GM23338 (cell line): ENCODE data around the gene MMP26. TPM values are rescaled to one million over a fixed set of nuclear protein-coding genes. Genes with fewer than 3 reads are reported as not detected.

Experiments
- ATAC-seq: fragments of 200-7000 bp; cut with Tn5 transposase; 3 replicates; pipeline ENCODE4 v1.9.1; 2020
- DNase-seq: peaks from one replicate; pipeline ENCODE4 v3.0.0-alpha.2; 2015; ENCODE audit warnings: low spot score
- H2AFZ ChIP-seq: fragments of 200-600 bp; sonication (generic); 2 replicates; pipeline ENCODE4 v1.8.0; 2016; ENCODE audit warnings: antibody characterized with exemption, mild to moderate bottlenecking, moderate library complexity
- H3F3A ChIP-seq: fragments of 200-600 bp; sonication (generic); replicated peaks from 2 replicates; pipeline ENCODE4 v1.8.0; 2017; ENCODE audit warnings: antibody characterized with exemption, mixed run types, low read depth
- H3K27ac ChIP-seq: fragments of 200-600 bp; sonication (generic); 2 replicates; pipeline ENCODE4 v1.6.1; 2016; ENCODE audit warnings: low read depth
- H3K27me3 ChIP-seq: fragments of 200-600 bp; sonication (generic); 2 replicates; pipeline ENCODE4 v1.8.0; 2016; ENCODE audit warnings: mild to moderate bottlenecking, mixed run types, moderate library complexity; ENCODE audit not compliant: insufficient read depth
- H3K36me3 ChIP-seq: fragments of 200-600 bp; sonication (generic); 2 replicates; pipeline ENCODE4 v1.8.0; 2016; ENCODE audit warnings: mild to moderate bottlenecking; ENCODE audit not compliant: insufficient read depth
- H3K4me1 ChIP-seq: fragments of 200-600 bp; sonication (generic); 2 replicates; pipeline ENCODE4 v1.8.0; 2016; ENCODE audit warnings: mild to moderate bottlenecking, moderate library complexity; ENCODE audit not compliant: insufficient read depth
- H3K4me2 ChIP-seq: fragments of 200-600 bp; sonication (generic); 2 replicates; pipeline ENCODE4 v1.7.1; 2017; ENCODE audit warnings: mixed run types
- H3K4me3 ChIP-seq: fragments of 200-600 bp; sonication (generic); 2 replicates; pipeline ENCODE4 v1.6.1; 2016; ENCODE audit warnings: mixed run types
- H3K79me2 ChIP-seq: fragments of 200-600 bp; sonication (generic); replicated peaks from 2 replicates; pipeline ENCODE4 v1.8.0; 2017; ENCODE audit warnings: mild to moderate bottlenecking; ENCODE audit not compliant: insufficient read depth
- H3K9me2 ChIP-seq: fragments of 200-600 bp; sonication (generic); 2 replicates; pipeline ENCODE4 v1.8.0; 2017; ENCODE audit not compliant: insufficient read depth
- H4K20me1 ChIP-seq: fragments of 200-600 bp; sonication (generic); replicated peaks from 2 replicates; pipeline ENCODE4 v1.8.0; 2017; ENCODE audit warnings: mild to moderate bottlenecking; ENCODE audit not compliant: insufficient read depth
- H3K27ac Mint-ChIP-seq: 2 replicates; pipeline ENCODE4 v1.8.0; 2020; ENCODE audit warnings: inconsistent platforms, mild to moderate bottlenecking, moderate library complexity, mixed read lengths
- H3K27me3 Mint-ChIP-seq: 3 replicates; pipeline ENCODE4 v1.8.0; 2022; ENCODE audit warnings: low read depth, mild to moderate bottlenecking, moderate library complexity, mixed read lengths, inconsistent platforms; ENCODE audit not compliant: insufficient read depth, poor library complexity
- H3K36me3 Mint-ChIP-seq: 3 replicates; pipeline ENCODE4 v1.8.0; 2021; ENCODE audit warnings: low read depth, mild to moderate bottlenecking, inconsistent platforms, moderate library complexity, mixed read lengths
- H3K4me1 Mint-ChIP-seq: 3 replicates; pipeline ENCODE4 v1.8.0; 2020; ENCODE audit warnings: mild to moderate bottlenecking, inconsistent platforms, mixed read lengths
- H3K4me3 Mint-ChIP-seq: 3 replicates; pipeline ENCODE4 v1.8.0; 2021; ENCODE audit warnings: moderate library complexity, mild to moderate bottlenecking, inconsistent platforms, mixed read lengths
- H3K9me3 Mint-ChIP-seq: 3 replicates; pipeline ENCODE4 v1.8.0; 2020; ENCODE audit warnings: moderate library complexity, mild to moderate bottlenecking, inconsistent platforms, mixed read lengths
- CREB1 ChIP-seq: fragments of 250-450 bp; sonication (Bioruptor Pico); IDR thresholded peaks from 2 replicates; pipeline ENCODE4 v1.5.0; 2020; ENCODE audit warnings: low read depth, mild to moderate bottlenecking, moderate library complexity
- EZH2 ChIP-seq: fragments of 200-600 bp; sonication (generic); IDR thresholded peaks from one replicate; pipeline ENCODE4 v1.8.0; 2017; ENCODE audit warnings: antibody characterized with exemption, mild to moderate bottlenecking, low read depth; ENCODE audit not compliant: unreplicated experiment
- EZH2phosphoT487 ChIP-seq: fragments of 200-600 bp; sonication (generic); IDR thresholded peaks from one replicate; pipeline ENCODE4 v1.8.1; 2018; ENCODE audit warnings: antibody characterized with exemption; ENCODE audit not compliant: unreplicated experiment
- JUNB ChIP-seq: IDR thresholded peaks from one replicate; pipeline ENCODE4 v1.6.1; 2016; ENCODE audit warnings: antibody characterized with exemption; ENCODE audit not compliant: unreplicated experiment
- NANOG ChIP-seq: IDR thresholded peaks from 2 replicates; pipeline ENCODE4 v1.6.1; 2016; ENCODE audit warnings: antibody characterized with exemption, borderline replicate concordance
- POLR2AphosphoS5 ChIP-seq: IDR thresholded peaks from 2 replicates; pipeline ENCODE4 v1.6.1; 2016; ENCODE audit warnings: antibody characterized with exemption, low read depth
- STAT1 ChIP-seq: IDR thresholded peaks from one replicate; pipeline ENCODE4 v1.6.1; 2016; ENCODE audit warnings: antibody characterized with exemption; ENCODE audit not compliant: unreplicated experiment
- ZNF114 ChIP-seq: fragments of 250-450 bp; sonication (Bioruptor Pico); IDR thresholded peaks from 2 replicates; pipeline ENCODE4 v1.5.0; 2020; ENCODE audit warnings: mild to moderate bottlenecking, moderate library complexity
- ZNF331 ChIP-seq: fragments of 250-450 bp; sonication (Bioruptor Pico); IDR thresholded peaks from 2 replicates; pipeline ENCODE4 v1.5.0; 2020; ENCODE audit warnings: low read depth, mild to moderate bottlenecking, moderate library complexity
- polyA plus RNA-seq: library from polyadenylated mRNA; unstranded; fragments of >200 nt; fragmentation: Nextera tagmentation; extraction: Ambion mirVana; gene quantifications from 2 replicates; pipeline ENCODE4 v1.2.1, GENCODE V29; 2016
- total RNA-seq: library from RNA; depleted of rRNA; stranded (reverse); fragments of >200 nt; shearing (Covaris generic); gene quantifications from 2 replicates; pipeline ENCODE4 v1.2.3, GENCODE V29; 2014
- TF ChIP-seq, protein P1 (sequence below): fragments of 250-450 bp; sonication (Bioruptor Pico); IDR thresholded peaks from 2 replicates; pipeline ENCODE4 v1.5.0; 2020; ENCODE audit warnings: mild to moderate bottlenecking, moderate library complexity
- TF ChIP-seq, protein P2 (sequence below), 2 experiments: fragments of 200-600 bp in 1 of 2; sonication (generic) in 1 of 2; conservative IDR thresholded peaks; 2 replicates each; pipeline versions ENCODE4 v1.5.1 to v1.6.1; 2016 to 2017; ENCODE audit warnings: antibody characterized with exemption in 2 of 2, low read depth in 2 of 2, mild to moderate bottlenecking in 2 of 2, moderate library complexity in 1 of 2
- TF ChIP-seq, protein P3 (sequence below): IDR thresholded peaks from 2 replicates; pipeline ENCODE4 v1.6.1; 2016; ENCODE audit warnings: antibody characterized with exemption

The MMP26 gene
- total and polyA plus RNA-seq, 2 experiments from 2014 or later, result not detected

DNA sequence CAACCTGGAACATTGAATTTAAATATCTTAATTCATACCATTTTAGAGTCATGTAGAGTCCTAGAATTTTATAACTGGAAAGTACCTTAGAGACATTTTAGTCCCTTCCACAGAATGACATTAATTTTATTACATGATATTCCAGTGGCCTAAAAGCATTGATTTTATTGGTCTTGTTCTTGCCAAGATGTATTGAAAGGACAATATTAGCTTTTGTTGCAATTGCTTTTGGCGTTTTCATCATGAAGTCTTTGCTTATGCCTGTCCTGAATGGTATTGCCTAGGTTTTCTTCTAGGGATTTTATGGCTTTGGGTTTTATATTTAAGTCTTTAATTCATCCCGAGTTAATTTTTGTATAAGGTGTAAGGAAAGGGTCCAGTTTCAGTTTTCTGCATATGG is 36.2 kb downstream of the MMP26 start:
- H3K4me1 ChIP-seq, result no peaks in the 10 kb centered on the region
- ATAC-seq (no peak), DNase-seq (no peak)
- no peaks in the 10 kb centered on the region for H3K4me1 Mint-ChIP-seq
- no peaks in the 10 kb centered on the region for H3K9me3 Mint-ChIP-seq
- H3K4me3 ChIP-seq, result no peak overlapping the region
- no peaks in the 10 kb centered on the region for H3F3A ChIP-seq
- H4K20me1 ChIP-seq, result no peaks in the 10 kb centered on the region
- no peaks in the 10 kb centered on the region for H3K36me3 Mint-ChIP-seq
- H3K27ac Mint-ChIP-seq, result no peak overlapping the region
- H3K4me3 Mint-ChIP-seq, result no peak overlapping the region
- no peak for TF ChIP-seq POLR2AphosphoS5
- H3K27ac ChIP-seq, result no peak overlapping the region
- no peaks in the 10 kb centered on the region for H3K27me3 Mint-ChIP-seq
- no peaks in the 10 kb centered on the region for H3K36me3 ChIP-seq
- no peak overlapping the region for H2AFZ ChIP-seq
- no peaks in the 10 kb centered on the region for H3K27me3 ChIP-seq
- H3K4me2 ChIP-seq, result no peak overlapping the region
- H3K79me2 ChIP-seq, result no peaks in the 10 kb centered on the region
- H3K9me2 ChIP-seq, result no peaks in the 10 kb centered on the region

DNA sequence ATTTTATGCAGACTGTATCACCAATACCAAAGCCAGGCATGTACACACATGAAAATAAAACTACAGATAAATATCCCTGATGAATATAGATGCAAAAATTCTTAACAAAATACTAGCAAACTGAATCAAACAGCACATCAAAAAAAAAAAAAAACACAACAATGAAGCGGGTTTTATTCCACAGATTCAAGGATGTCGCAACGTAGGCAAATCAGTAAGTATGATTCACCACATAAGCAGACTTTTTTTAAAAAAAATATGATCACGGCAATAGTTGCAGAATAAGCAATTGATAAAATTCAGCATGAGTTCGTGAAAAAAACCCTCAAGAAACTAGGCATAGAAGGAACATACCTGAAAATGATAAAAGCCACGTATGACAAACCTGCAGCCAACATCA is 43.9 kb downstream of the MMP26 start:
- H3K27ac Mint-ChIP-seq, result peak overlapping the region; percentile 38; the same call in 1 of the 2 replicates
- no peak for ATAC-seq
- Histone ChIP-seq H3K27ac (no peak overlapping the region), H3K4me1 (no peaks in the 10 kb centered on the region), H3K4me3 (no peak overlapping the region), H3F3A (no peaks in the 10 kb centered on the region), H3K79me2 (no peaks in the 10 kb centered on the region), H3K27me3 (no peaks in the 10 kb centered on the region), H3K36me3 (no peaks in the 10 kb centered on the region), H3K9me2 (no peaks in the 10 kb centered on the region), H4K20me1 (no peaks in the 10 kb centered on the region), H3K4me2 (no peak overlapping the region), H2AFZ (no peak overlapping the region)
- no peak for DNase-seq
- no peaks in the 10 kb centered on the region for H3K36me3 Mint-ChIP-seq
- no peaks in the 10 kb centered on the region for H3K27me3 Mint-ChIP-seq
- peaks cover 2% of the 10 kb centered on the region; the same call in 2 of the 3 replicates for H3K4me1 Mint-ChIP-seq
- no peaks in the 10 kb centered on the region for H3K9me3 Mint-ChIP-seq
- no peak overlapping the region for H3K4me3 Mint-ChIP-seq
- no peak for TF ChIP-seq STAT1
- TF ChIP-seq, protein P1, sequence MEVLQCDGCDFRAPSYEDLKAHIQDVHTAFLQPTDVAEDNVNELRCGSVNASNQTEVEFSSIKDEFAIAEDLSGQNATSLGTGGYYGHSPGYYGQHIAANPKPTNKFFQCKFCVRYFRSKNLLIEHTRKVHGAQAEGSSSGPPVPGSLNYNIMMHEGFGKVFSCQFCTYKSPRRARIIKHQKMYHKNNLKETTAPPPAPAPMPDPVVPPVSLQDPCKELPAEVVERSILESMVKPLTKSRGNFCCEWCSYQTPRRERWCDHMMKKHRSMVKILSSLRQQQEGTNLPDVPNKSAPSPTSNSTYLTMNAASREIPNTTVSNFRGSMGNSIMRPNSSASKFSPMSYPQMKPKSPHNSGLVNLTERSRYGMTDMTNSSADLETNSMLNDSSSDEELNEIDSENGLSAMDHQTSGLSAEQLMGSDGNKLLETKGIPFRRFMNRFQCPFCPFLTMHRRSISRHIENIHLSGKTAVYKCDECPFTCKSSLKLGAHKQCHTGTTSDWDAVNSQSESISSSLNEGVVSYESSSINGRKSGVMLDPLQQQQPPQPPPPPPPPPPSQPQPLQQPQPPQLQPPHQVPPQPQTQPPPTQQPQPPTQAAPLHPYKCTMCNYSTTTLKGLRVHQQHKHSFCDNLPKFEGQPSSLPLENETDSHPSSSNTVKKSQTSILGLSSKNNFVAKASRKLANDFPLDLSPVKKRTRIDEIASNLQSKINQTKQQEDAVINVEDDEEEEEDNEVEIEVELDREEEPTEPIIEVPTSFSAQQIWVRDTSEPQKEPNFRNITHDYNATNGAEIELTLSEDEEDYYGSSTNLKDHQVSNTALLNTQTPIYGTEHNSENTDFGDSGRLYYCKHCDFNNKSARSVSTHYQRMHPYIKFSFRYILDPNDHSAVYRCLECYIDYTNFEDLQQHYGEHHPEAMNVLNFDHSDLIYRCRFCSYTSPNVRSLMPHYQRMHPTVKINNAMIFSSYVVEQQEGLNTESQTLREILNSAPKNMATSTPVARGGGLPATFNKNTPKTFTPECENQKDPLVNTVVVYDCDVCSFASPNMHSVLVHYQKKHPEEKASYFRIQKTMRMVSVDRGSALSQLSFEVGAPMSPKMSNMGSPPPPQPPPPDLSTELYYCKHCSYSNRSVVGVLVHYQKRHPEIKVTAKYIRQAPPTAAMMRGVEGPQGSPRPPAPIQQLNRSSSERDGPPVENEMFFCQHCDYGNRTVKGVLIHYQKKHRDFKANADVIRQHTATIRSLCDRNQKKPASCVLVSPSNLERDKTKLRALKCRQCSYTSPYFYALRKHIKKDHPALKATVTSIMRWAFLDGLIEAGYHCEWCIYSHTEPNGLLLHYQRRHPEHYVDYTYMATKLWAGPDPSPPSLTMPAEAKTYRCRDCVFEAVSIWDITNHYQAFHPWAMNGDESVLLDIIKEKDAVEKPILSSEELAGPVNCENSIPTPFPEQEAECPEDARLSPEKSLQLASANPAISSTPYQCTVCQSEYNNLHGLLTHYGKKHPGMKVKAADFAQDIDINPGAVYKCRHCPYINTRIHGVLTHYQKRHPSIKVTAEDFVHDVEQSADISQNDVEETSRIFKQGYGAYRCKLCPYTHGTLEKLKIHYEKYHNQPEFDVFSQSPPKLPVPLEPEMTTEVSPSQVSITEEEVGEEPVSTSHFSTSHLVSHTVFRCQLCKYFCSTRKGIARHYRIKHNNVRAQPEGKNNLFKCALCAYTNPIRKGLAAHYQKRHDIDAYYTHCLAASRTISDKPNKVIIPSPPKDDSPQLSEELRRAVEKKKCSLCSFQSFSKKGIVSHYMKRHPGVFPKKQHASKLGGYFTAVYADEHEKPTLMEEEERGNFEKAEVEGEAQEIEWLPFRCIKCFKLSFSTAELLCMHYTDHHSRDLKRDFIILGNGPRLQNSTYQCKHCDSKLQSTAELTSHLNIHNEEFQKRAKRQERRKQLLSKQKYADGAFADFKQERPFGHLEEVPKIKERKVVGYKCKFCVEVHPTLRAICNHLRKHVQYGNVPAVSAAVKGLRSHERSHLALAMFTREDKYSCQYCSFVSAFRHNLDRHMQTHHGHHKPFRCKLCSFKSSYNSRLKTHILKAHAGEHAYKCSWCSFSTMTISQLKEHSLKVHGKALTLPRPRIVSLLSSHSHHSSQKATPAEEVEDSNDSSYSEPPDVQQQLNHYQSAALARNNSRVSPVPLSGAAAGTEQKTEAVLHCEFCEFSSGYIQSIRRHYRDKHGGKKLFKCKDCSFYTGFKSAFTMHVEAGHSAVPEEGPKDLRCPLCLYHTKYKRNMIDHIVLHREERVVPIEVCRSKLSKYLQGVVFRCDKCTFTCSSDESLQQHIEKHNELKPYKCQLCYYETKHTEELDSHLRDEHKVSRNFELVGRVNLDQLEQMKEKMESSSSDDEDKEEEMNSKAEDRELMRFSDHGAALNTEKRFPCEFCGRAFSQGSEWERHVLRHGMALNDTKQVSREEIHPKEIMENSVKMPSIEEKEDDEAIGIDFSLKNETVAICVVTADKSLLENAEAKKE (CRISPR knock-in tag), result no peak
- TF ChIP-seq JUNB, result no peak
- TF ChIP-seq POLR2AphosphoS5, result no peak
- no peak for TF ChIP-seq NANOG
- no peak for TF ChIP-seq ZNF114 (CRISPR knock-in tag)
- TF ChIP-seq, protein P2, sequence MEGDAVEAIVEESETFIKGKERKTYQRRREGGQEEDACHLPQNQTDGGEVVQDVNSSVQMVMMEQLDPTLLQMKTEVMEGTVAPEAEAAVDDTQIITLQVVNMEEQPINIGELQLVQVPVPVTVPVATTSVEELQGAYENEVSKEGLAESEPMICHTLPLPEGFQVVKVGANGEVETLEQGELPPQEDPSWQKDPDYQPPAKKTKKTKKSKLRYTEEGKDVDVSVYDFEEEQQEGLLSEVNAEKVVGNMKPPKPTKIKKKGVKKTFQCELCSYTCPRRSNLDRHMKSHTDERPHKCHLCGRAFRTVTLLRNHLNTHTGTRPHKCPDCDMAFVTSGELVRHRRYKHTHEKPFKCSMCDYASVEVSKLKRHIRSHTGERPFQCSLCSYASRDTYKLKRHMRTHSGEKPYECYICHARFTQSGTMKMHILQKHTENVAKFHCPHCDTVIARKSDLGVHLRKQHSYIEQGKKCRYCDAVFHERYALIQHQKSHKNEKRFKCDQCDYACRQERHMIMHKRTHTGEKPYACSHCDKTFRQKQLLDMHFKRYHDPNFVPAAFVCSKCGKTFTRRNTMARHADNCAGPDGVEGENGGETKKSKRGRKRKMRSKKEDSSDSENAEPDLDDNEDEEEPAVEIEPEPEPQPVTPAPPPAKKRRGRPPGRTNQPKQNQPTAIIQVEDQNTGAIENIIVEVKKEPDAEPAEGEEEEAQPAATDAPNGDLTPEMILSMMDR (conservative IDR thresholded peaks at IDR 0.05; ENCODE audit: low read depth in 2 of 2), result no peak
- TF ChIP-seq ZNF331 (CRISPR knock-in tag), result no peak
- TF ChIP-seq EZH2phosphoT487, result no peak
- TF ChIP-seq, protein P3, sequence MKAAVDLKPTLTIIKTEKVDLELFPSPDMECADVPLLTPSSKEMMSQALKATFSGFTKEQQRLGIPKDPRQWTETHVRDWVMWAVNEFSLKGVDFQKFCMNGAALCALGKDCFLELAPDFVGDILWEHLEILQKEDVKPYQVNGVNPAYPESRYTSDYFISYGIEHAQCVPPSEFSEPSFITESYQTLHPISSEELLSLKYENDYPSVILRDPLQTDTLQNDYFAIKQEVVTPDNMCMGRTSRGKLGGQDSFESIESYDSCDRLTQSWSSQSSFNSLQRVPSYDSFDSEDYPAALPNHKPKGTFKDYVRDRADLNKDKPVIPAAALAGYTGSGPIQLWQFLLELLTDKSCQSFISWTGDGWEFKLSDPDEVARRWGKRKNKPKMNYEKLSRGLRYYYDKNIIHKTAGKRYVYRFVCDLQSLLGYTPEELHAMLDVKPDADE, result no peak
- no peak for TF ChIP-seq CREB1 (CRISPR knock-in tag)
- no peak for TF ChIP-seq EZH2
